CD4-positive, alpha-beta T cell (primary cell): Measurements from ENCODE around the gene DNAH17. TPM values are rescaled to one million over a fixed set of nuclear protein-coding genes. Genes with fewer than 3 reads are reported as not detected.

Experiments
- ATAC-seq: fragments of 200-7000 bp; cut with Tn5 transposase; one replicate; pipeline ENCODE4 v1.10.0; 2022; ENCODE audit warnings: mild to moderate bottlenecking; ENCODE audit not compliant: poor library complexity
- CTCF ChIA-PET: fragments of 350-600 bp; sonication (Branson Sonifier 250); formaldehyde crosslinking; loops from one replicate; lab custom pipeline; 2021; ENCODE audit warnings: antibody characterized with exemption, inconsistent platforms; lab: Charles Lee
- POLR2A ChIA-PET: fragments of 350-600 bp; sonication (Branson Sonifier 250); formaldehyde crosslinking; loops from one replicate; lab custom pipeline; 2021; ENCODE audit warnings: antibody characterized with exemption, inconsistent platforms; lab: Charles Lee
- DNase-seq, 14 experiments: peaks; one replicate each; pipeline ENCODE4 v3.0.0-alpha.2; 2013 to 2020; ENCODE audit warnings: mixed read lengths in 2 of 14
- H3K27ac ChIP-seq, 2 donors: one replicate each; pipeline versions ENCODE4 v1.5.1 to v1.7.0; 2013; ENCODE audit warnings: low read length in 2 of 2, low read depth in 1 of 2, mild to moderate bottlenecking in 1 of 2
- H3K27me3 ChIP-seq, 2 experiments: 1 replicate in 1 of 2; 2 replicates in 1 of 2; pipeline versions ENCODE4 v1.6.1 to v1.7.0; 2013; ENCODE audit warnings: low read length in 2 of 2, control low read depth in 1 of 2, mild to moderate bottlenecking in 1 of 2, moderate library complexity in 1 of 2; ENCODE audit not compliant: insufficient read depth in 2 of 2, control insufficient read depth in 1 of 2
- H3K36me3 ChIP-seq: one replicate; pipeline ENCODE4 v1.6.1; 2013; ENCODE audit warnings: low read length, control low read depth; ENCODE audit not compliant: insufficient read depth
- H3K4me1 ChIP-seq: one replicate; pipeline ENCODE4 v1.6.1; 2013; ENCODE audit warnings: low read length, control low read depth; ENCODE audit not compliant: insufficient read depth
- H3K4me3 ChIP-seq: one replicate; pipeline ENCODE4 v1.5.1; 2013; ENCODE audit warnings: mild to moderate bottlenecking, low read length, moderate library complexity
- H3K9me3 ChIP-seq, 2 experiments: 1 replicate in 1 of 2; 2 replicates in 1 of 2; pipeline versions ENCODE4 v1.6.1 to v1.7.0; 2013; ENCODE audit warnings: low read length in 2 of 2, mild to moderate bottlenecking in 2 of 2, control low read depth in 1 of 2, moderate library complexity in 1 of 2; ENCODE audit not compliant: control insufficient read depth in 1 of 2, insufficient read depth in 1 of 2
- H3K27ac Mint-ChIP-seq: one replicate; pipeline ENCODE4 v1.8.0; 2020; ENCODE audit warnings: mixed read lengths
- H3K27me3 Mint-ChIP-seq: one replicate; pipeline ENCODE4 v1.8.0; 2021; ENCODE audit warnings: mixed read lengths
- H3K36me3 Mint-ChIP-seq: one replicate; pipeline ENCODE4 v1.8.0; 2021; ENCODE audit warnings: low read depth, mixed read lengths
- H3K4me1 Mint-ChIP-seq: one replicate; pipeline ENCODE4 v1.8.0; 2021; ENCODE audit warnings: low read depth, mixed read lengths
- H3K4me3 Mint-ChIP-seq: one replicate; pipeline ENCODE4 v1.8.0; 2020; ENCODE audit warnings: mild to moderate bottlenecking, mixed read lengths
- H3K9me3 Mint-ChIP-seq: one replicate; pipeline ENCODE4 v1.8.0; 2020; ENCODE audit warnings: mixed read lengths
- CTCF ChIP-seq: fragments of 200-600 bp; IDR thresholded peaks from one replicate; pipeline ENCODE4 v1.8.0; 2022; ENCODE audit warnings: antibody characterized with exemption, mild to moderate bottlenecking
- intact Hi-C, 2 experiments: fragments of 100-400 bp; cut with DNase I in 1 of 2; cut with micrococcal nuclease in 1 of 2; formaldehyde crosslinking; loops; one replicate each; pipeline versions ENCODE4 v1.15.1 to v1.9.0; 2023 to 2025; cut with DNase I, micrococcal nuclease
- total RNA-seq, 174 experiments: library from RNA in 2 of 174; stranded (reverse) in 2 of 174; gene quantifications; one replicate each; pipeline ENCODE4 v1.2.3 and lab custom pipeline; 2021 to 2026

Gene DNAH17
- total RNA-seq, 2 experiments from 2014 or later = 0.14 TPM; not detected in 1

GRCh38 chr17:78387977-78388941, 188.9 kb downstream of the DNAH17 start:
- Histone ChIP-seq H3K27me3 (no peaks in the 10 kb centered on the region), H3K36me3 (peaks cover 25% of the 10 kb centered on the region), H3K4me1 (peaks cover 68% of the 10 kb centered on the region), H3K27ac (peak overlapping the region in 1 of 2 donors; percentile 68), H3K9me3 (no peaks in the 10 kb centered on the region), H3K4me3 (no peak overlapping the region)
- ATAC-seq = peak; percentile 45
- H3K4me3 Mint-ChIP-seq = peak overlapping the region; percentile 82
- H3K9me3 Mint-ChIP-seq = no peaks in the 10 kb centered on the region
- no peaks in the 10 kb centered on the region for H3K27me3 Mint-ChIP-seq
- peak in 4 of 14 experiments; percentile 16 to 64 (median 46) for DNase-seq
- ChIA-PET CTCF (interaction anchor here (1.2 kb wide), 2 partner anchors 28 to 136 kb away, joined by 3 to 4 read pairs; no protein-coding TSS in a partner anchor), POLR2A (interaction anchor here (0.7 kb wide), 2 partner anchors 8 to 129 kb away, joined by 3 to 5 read pairs; no protein-coding TSS in a partner anchor)
- peak overlapping the region; percentile 78 for H3K27ac Mint-ChIP-seq
- intact Hi-C loops = no loop called here
- TF ChIP-seq CTCF = no peak
- peaks cover 67% of the 10 kb centered on the region for H3K4me1 Mint-ChIP-seq
- peaks cover 13% of the 10 kb centered on the region for H3K36me3 Mint-ChIP-seq

GRCh38 chr17:78384479-78385175, 192.6 kb downstream of the DNAH17 start:
- intact Hi-C loops = loop anchor here (5.0 kb wide), 2 partner anchors 33 to 38 kb away; no protein-coding TSS in a partner anchor
- Mint-ChIP-seq H3K36me3 (peaks cover 15% of the 10 kb centered on the region), H3K4me3 (peak overlapping the region; percentile 79), H3K9me3 (no peaks in the 10 kb centered on the region), H3K27me3 (no peaks in the 10 kb centered on the region), H3K27ac (peak overlapping the region; percentile 75), H3K4me1 (peaks cover 81% of the 10 kb centered on the region)
- Histone ChIP-seq H3K36me3 (peaks cover 3% of the 10 kb centered on the region), H3K4me3 (no peak overlapping the region), H3K4me1 (peaks cover 92% of the 10 kb centered on the region), H3K9me3 (no peaks in the 10 kb centered on the region), H3K27ac (peak overlapping the region; percentile 35 to 48), H3K27me3 (no peaks in the 10 kb centered on the region)
- POLR2A ChIA-PET = interaction anchor here (0.6 to 1.2 kb wide), 5 partner anchors 24 to 341 kb away, joined by 3 to 4 read pairs (median 4); partner anchors contain the start of gene SOCS3
- peak in 1 of 14 experiments; percentile 35 for DNase-seq
- TF ChIP-seq CTCF = no peak
- CTCF ChIA-PET = interaction anchor here (1.8 to 3.6 kb wide), 3 partner anchors 24 to 134 kb away, joined by 7 to 17 read pairs (median 7); no protein-coding TSS in a partner anchor
- ATAC-seq = no peak
